Endodermal cell (in vitro differentiated cells): ENCODE data around the gene MAPK10. TPM values are rescaled to one million over a fixed set of nuclear protein-coding genes. Genes with fewer than 3 reads are reported as not detected.

Source experiments
- DNase-seq: peaks from one replicate; pipeline ENCODE4 v3.0.0-alpha.2; 2017
- H3K27ac ChIP-seq: 2 replicates; pipeline ENCODE4 v1.5.1; 2013; ENCODE audit warnings: mild to moderate bottlenecking, low read depth, low read length, moderate library complexity
- H3K27me3 ChIP-seq: 2 replicates; pipeline ENCODE4 v1.6.1; 2013; ENCODE audit warnings: mild to moderate bottlenecking, low read length, moderate library complexity; ENCODE audit not compliant: insufficient read depth, control insufficient read depth, poor library complexity, severe bottlenecking
- H3K36me3 ChIP-seq: 2 replicates; pipeline ENCODE4 v1.7.0; 2013; ENCODE audit warnings: mild to moderate bottlenecking, low read length, moderate library complexity; ENCODE audit not compliant: control insufficient read depth, insufficient read depth
- H3K4me1 ChIP-seq: one replicate; pipeline ENCODE4 v1.7.0; 2013; ENCODE audit warnings: low read length; ENCODE audit not compliant: control insufficient read depth, insufficient read depth
- H3K4me3 ChIP-seq: 2 replicates; pipeline ENCODE4 v1.5.1; 2013; ENCODE audit warnings: mild to moderate bottlenecking, low read length, moderate library complexity
- H3K9ac ChIP-seq: 2 replicates; pipeline ENCODE4 v1.6.1; 2013; ENCODE audit warnings: mild to moderate bottlenecking, low read length, moderate library complexity; ENCODE audit not compliant: poor library complexity, severe bottlenecking; ENCODE audit errors: extremely low read depth
- H3K9me3 ChIP-seq: 2 replicates; pipeline ENCODE4 v1.6.1; 2013; ENCODE audit warnings: mild to moderate bottlenecking, low read length, moderate library complexity; ENCODE audit not compliant: control insufficient read depth
- H3K27ac Mint-ChIP-seq: 2 replicates; pipeline ENCODE4 v1.8.0; 2020; ENCODE audit warnings: mixed read lengths
- H3K27me3 Mint-ChIP-seq: 2 replicates; pipeline ENCODE4 v1.8.0; 2021; ENCODE audit warnings: mild to moderate bottlenecking, mixed read lengths; ENCODE audit not compliant: insufficient read depth
- H3K36me3 Mint-ChIP-seq: 2 replicates; pipeline ENCODE4 v1.8.0; 2020; ENCODE audit warnings: low read depth, mixed read lengths
- H3K4me1 Mint-ChIP-seq: 2 replicates; pipeline ENCODE4 v1.8.0; 2020; ENCODE audit warnings: mixed read lengths
- H3K4me3 Mint-ChIP-seq: 2 replicates; pipeline ENCODE4 v1.8.0; 2020; ENCODE audit warnings: mild to moderate bottlenecking, moderate library complexity, mixed read lengths
- H3K9me3 Mint-ChIP-seq: 2 replicates; pipeline ENCODE4 v1.8.0; 2020; ENCODE audit warnings: mild to moderate bottlenecking, mixed read lengths
- CTCF ChIP-seq: fragments of 200-600 bp; sonication (generic); conservative IDR thresholded peaks from 2 replicates; pipeline ENCODE4 v1.5.0; 2021; ENCODE audit warnings: antibody characterized with exemption, mild to moderate bottlenecking
- WGBS, 2 experiments: methylation state at CpG; one replicate each; pipeline versions ENCODE4 v1.1.5 to v1.1.7; 2013; ENCODE audit warnings: missing lambda C conversion rate in 2 of 2, mixed read lengths in 1 of 2; ENCODE audit not compliant: insufficient coverage in 1 of 2, insufficient read length in 1 of 2; 5-methylcytosine and 5-hydroxymethylcytosine counted together
- total RNA-seq, 2 donors: library from RNA; stranded (reverse); fragmentation: NEBNext Ultra II Directional in 1 of 2; extraction: Animal tissue kit (Norgen Biotek cat#: 25700) in 1 of 2; gene quantifications; 2 replicates in 1 of 2; 3 replicates in 1 of 2; pipeline ENCODE4 v1.2.1, GENCODE V29; 2021

MAPK10 gene
- total RNA-seq, 2 donors from 2014 or later = 45.1 to 70.2 TPM

GRCh38 chr4:86235549-86235948 lies 124.3 kb downstream of the MAPK10 start:
- Mint-ChIP-seq H3K27ac (no peak overlapping the region), H3K27me3 (no peaks in the 10 kb centered on the region), H3K36me3 (peaks cover 4% of the 10 kb centered on the region), H3K9me3 (peaks cover 18% of the 10 kb centered on the region), H3K4me3 (no peak overlapping the region), H3K4me1 (peaks cover 16% of the 10 kb centered on the region)
- Histone ChIP-seq H3K9ac (no peak overlapping the region), H3K4me3 (no peak overlapping the region), H3K27me3 (no peaks in the 10 kb centered on the region), H3K36me3 (peaks cover 5% of the 10 kb centered on the region), H3K4me1 (no peaks in the 10 kb centered on the region), H3K27ac (no peak overlapping the region), H3K9me3 (peaks cover 12% of the 10 kb centered on the region)
- DNase-seq = no peak
- 97 to 100% methylated on average over 1 to 5 of the region's 5 CpGs for WGBS, 2 experiments
- TF ChIP-seq CTCF = no peak

- no peak overlapping the region for H3K4me3 ChIP-seq
- DNase-seq = no peak
- H3K9me3 Mint-ChIP-seq = peaks cover 15% of the 10 kb centered on the region
- peaks cover 16% of the 10 kb centered on the region for H3K4me1 Mint-ChIP-seq
- no peak overlapping the region for H3K27ac ChIP-seq
- peaks cover 4% of the 10 kb centered on the region for H3K36me3 Mint-ChIP-seq
- H3K36me3 ChIP-seq = peaks cover 5% of the 10 kb centered on the region
- WGBS, 2 experiments = 50 to 66% methylated on average over 1 of the region's 1 CpG
- peaks cover 9% of the 10 kb centered on the region for H3K9me3 ChIP-seq
- no peaks in the 10 kb centered on the region for H3K4me1 ChIP-seq
- no peak for TF ChIP-seq CTCF
- H3K27me3 Mint-ChIP-seq = no peaks in the 10 kb centered on the region
- no peak overlapping the region for H3K4me3 Mint-ChIP-seq
- H3K27ac Mint-ChIP-seq = no peak overlapping the region
- H3K9ac ChIP-seq = no peak overlapping the region
- no peaks in the 10 kb centered on the region for H3K27me3 ChIP-seq
Observed at GRCh38 chr4:86233681-86234080, 126.2 kb downstream of the MAPK10 start.

GRCh38 chr4:86233090-86233489 lies 126.8 kb downstream of the MAPK10 start:
- Mint-ChIP-seq H3K4me3 (no peak overlapping the region), H3K36me3 (peaks cover 2% of the 10 kb centered on the region), H3K27ac (peak overlapping the region; percentile 9), H3K9me3 (peaks cover 10% of the 10 kb centered on the region), H3K4me1 (peaks cover 16% of the 10 kb centered on the region), H3K27me3 (no peaks in the 10 kb centered on the region)
- Histone ChIP-seq H3K9me3 (peaks cover 9% of the 10 kb centered on the region), H3K27ac (no peak overlapping the region), H3K4me3 (no peak overlapping the region), H3K9ac (no peak overlapping the region), H3K27me3 (no peaks in the 10 kb centered on the region), H3K36me3 (peaks cover 5% of the 10 kb centered on the region), H3K4me1 (no peaks in the 10 kb centered on the region)
- TF ChIP-seq CTCF = no peak
- no peak for DNase-seq
- WGBS, 2 experiments = 59 to 78% methylated on average over 2 to 3 of the region's 3 CpGs
